Activated naive CD8-positive, alpha-beta T cell treated with anti-CD3 and anti-CD28 coated beads for 36 hours (primary cell): ENCODE data around the gene RPL13A. TPM values are rescaled to one million over a fixed set of nuclear protein-coding genes. Genes with fewer than 3 reads are reported as not detected.
A peak's percentile ranks its signal among the peaks of the same experiment; 100 is the strongest.

Source experiments
- DNase-seq: peaks from one replicate; pipeline ENCODE4 v3.0.0; 2021
- H3K27ac Mint-ChIP-seq: one replicate; pipeline ENCODE4 v1.8.0; 2022; ENCODE audit warnings: mild to moderate bottlenecking, moderate library complexity, mixed read lengths
- H3K27me3 Mint-ChIP-seq: one replicate; pipeline ENCODE4 v1.8.0; 2022; ENCODE audit warnings: mild to moderate bottlenecking, mixed read lengths
- H3K36me3 Mint-ChIP-seq: one replicate; pipeline ENCODE4 v1.8.0; 2021; ENCODE audit warnings: mild to moderate bottlenecking, mixed read lengths
- H3K4me1 Mint-ChIP-seq: one replicate; pipeline ENCODE4 v1.8.0; 2021; ENCODE audit warnings: mixed read lengths
- H3K4me3 Mint-ChIP-seq: one replicate; pipeline ENCODE4 v1.8.0; 2022; ENCODE audit warnings: mild to moderate bottlenecking, moderate library complexity, mixed read lengths
- H3K9me3 Mint-ChIP-seq: one replicate; pipeline ENCODE4 v1.8.0; 2022; ENCODE audit warnings: mixed read lengths
- total RNA-seq, 2 experiments: library from RNA; stranded (reverse); gene quantifications; one replicate each; pipeline ENCODE4 v1.2.3, GENCODE V29; 2021

Gene RPL13A
- total RNA-seq, 2 experiments from 2014 or later: 3,663 to 3,691 TPM

DNA sequence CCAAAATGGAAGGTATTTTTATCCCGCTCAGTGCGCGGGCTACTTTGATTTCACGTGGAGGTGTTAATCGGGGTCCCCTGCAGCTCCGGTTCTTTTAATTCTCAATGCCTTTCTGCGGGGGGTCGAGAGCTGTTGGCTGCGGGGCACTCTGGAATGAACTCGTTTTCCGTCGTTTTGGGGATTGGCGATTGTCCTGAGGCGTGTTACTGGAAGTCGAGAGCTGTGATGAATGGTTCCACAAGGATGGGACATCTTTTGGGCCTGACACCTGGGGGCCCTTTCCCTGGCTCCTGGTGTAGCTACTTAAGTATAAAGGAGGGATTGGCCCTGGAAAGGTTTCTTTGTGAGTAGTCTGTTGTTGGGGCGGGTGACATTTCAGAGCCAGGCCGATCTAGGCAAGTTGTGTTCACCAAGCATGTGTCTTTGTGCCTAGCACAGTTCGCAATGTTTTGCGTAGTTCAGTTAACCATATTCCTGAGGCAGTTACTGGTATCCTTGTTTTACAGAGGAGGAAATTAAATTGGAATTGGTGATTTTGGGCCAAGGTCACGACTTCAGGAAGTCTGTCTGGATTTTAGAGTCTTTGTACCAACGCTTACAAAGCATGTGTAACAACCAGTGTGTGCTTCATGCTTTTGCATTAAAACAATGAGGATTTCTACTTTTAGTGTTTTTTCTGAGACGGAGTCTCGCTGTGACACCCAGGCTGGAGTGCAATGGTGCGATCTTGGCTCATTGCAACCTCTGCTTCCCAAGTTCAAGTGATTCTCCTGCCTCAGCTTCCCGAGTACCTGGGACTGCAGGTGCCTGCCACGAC lies 846 bp downstream of the RPL13A start:
- DNase-seq: no peak
- peaks cover 44% of the 10 kb centered on the region for H3K4me1 Mint-ChIP-seq
- peak overlapping the region; percentile 93 for H3K4me3 Mint-ChIP-seq
- H3K9me3 Mint-ChIP-seq: peaks cover 2% of the 10 kb centered on the region
- H3K27ac Mint-ChIP-seq: peak overlapping the region; percentile 97
- peaks cover 72% of the 10 kb centered on the region for H3K36me3 Mint-ChIP-seq
- peaks cover 31% of the 10 kb centered on the region for H3K27me3 Mint-ChIP-seq

- Mint-ChIP-seq H3K36me3 (peaks cover 73% of the 10 kb centered on the region), H3K4me3 (peak overlapping the region; percentile 93), H3K27ac (peak overlapping the region; percentile 97), H3K27me3 (peaks cover 33% of the 10 kb centered on the region), H3K4me1 (peaks cover 42% of the 10 kb centered on the region), H3K9me3 (peaks cover 2% of the 10 kb centered on the region)
- no peak for DNase-seq
These were observed 1.6 kb downstream of the RPL13A start for GRCh38 chr19:49488863-49489537.

- H3K9me3 Mint-ChIP-seq: peaks cover 2% of the 10 kb centered on the region
- H3K36me3 Mint-ChIP-seq: peaks cover 73% of the 10 kb centered on the region
- peaks cover 42% of the 10 kb centered on the region for H3K4me1 Mint-ChIP-seq
- peak overlapping the region; percentile 97 for H3K27ac Mint-ChIP-seq
- DNase-seq: no peak
- H3K4me3 Mint-ChIP-seq: peak overlapping the region; percentile 93
- peaks cover 33% of the 10 kb centered on the region for H3K27me3 Mint-ChIP-seq
These were observed 2.3 kb downstream of the RPL13A start for GRCh38 chr19:49489601-49490167.

DNA sequence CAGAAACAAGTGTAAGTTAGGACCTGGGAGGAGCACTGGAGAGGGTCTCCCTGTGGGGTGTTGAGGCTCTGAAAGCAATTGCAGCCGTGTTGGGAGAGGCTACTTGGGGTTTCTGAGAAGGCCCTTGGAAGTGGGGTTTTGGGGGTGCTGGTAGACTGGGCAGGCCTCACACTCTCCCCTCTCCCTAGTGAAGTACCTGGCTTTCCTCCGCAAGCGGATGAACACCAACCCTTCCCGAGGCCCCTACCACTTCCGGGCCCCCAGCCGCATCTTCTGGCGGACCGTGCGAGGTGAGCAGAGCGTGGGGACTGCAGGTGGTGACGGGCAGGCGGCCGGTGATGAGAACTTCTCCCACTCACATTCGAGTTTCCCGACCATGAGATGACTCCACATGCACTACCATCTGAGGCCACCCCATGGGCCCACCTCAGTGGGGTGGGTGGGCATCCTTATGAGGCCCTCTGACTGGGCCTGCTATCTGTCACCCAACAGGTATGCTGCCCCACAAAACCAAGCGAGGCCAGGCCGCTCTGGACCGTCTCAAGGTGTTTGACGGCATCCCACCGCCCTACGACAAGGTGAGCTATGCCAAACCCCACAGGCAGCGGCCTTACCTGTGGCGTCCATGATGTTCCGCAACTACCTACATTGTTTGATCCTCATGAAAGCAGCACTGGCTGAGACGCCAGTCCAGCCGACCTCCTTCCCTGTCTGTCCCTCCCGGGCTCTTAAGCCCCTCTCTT lies 3.0 kb downstream of the RPL13A start:
- peaks cover 73% of the 10 kb centered on the region for H3K36me3 Mint-ChIP-seq
- H3K9me3 Mint-ChIP-seq: peaks cover 2% of the 10 kb centered on the region
- H3K27ac Mint-ChIP-seq: peak overlapping the region; percentile 97
- H3K4me3 Mint-ChIP-seq: peak overlapping the region; percentile 93
- H3K4me1 Mint-ChIP-seq: peaks cover 46% of the 10 kb centered on the region
- DNase-seq: no peak
- H3K27me3 Mint-ChIP-seq: peaks cover 33% of the 10 kb centered on the region

DNA sequence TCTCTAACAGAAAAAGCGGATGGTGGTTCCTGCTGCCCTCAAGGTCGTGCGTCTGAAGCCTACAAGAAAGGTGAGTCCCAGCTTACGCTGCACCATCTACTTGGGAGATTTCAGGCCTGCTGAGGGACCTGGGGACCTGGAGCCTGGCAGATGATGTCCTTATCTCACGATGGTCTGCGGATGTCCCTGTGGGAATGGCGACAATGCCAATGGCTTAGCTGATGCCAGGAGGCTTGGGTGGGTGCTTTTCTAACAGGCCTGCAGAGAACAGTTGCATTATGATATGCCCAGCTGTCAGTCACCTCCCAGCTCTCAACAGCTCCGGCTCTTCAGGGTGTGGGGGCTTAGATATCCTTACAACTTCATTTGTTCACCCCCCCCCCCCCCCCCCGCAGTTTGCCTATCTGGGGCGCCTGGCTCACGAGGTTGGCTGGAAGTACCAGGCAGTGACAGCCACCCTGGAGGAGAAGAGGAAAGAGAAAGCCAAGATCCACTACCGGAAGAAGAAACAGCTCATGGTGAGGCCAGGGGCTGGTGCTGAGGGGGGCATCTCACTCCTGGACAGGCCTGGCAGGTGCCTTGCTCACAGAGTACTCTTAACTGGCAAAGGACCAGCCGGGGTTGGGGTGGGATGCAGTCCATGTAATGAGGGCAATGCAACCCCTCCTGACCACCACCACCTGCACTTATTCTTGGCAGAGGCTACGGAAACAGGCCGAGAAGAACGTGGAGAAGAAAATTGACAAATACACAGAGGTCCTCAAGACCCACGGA lies 3.8 kb downstream of the RPL13A start:
- Mint-ChIP-seq H3K9me3 (peaks cover 4% of the 10 kb centered on the region), H3K27me3 (peaks cover 33% of the 10 kb centered on the region), H3K27ac (peak overlapping the region; percentile 97), H3K36me3 (peaks cover 66% of the 10 kb centered on the region), H3K4me1 (peaks cover 45% of the 10 kb centered on the region), H3K4me3 (peak overlapping the region; percentile 93)
- DNase-seq: no peak

DNA sequence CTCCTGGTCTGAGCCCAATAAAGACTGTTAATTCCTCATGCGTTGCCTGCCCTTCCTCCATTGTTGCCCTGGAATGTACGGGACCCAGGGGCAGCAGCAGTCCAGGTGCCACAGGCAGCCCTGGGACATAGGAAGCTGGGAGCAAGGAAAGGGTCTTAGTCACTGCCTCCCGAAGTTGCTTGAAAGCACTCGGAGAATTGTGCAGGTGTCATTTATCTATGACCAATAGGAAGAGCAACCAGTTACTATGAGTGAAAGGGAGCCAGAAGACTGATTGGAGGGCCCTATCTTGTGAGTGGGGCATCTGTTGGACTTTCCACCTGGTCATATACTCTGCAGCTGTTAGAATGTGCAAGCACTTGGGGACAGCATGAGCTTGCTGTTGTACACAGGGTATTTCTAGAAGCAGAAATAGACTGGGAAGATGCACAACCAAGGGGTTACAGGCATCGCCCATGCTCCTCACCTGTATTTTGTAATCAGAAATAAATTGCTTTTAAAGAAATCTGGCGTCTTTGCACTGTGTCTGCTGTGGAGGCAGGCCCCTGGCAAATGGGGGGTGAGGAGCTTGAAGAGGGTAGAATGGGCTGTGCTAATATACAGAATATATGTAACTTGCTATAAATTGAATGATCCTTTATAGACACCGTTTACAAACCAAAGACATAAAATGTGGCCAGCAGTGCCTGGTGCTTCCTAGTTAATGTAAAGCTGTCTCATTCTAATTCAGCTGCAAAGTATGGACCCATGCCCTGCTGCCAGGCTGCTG lies 4.6 kb downstream of the RPL13A start:
- peaks cover 36% of the 10 kb centered on the region for H3K27me3 Mint-ChIP-seq
- peak overlapping the region; percentile 97 for H3K27ac Mint-ChIP-seq
- peaks cover 44% of the 10 kb centered on the region for H3K4me1 Mint-ChIP-seq
- peak overlapping the region; percentile 53 for H3K4me3 Mint-ChIP-seq
- peaks cover 4% of the 10 kb centered on the region for H3K9me3 Mint-ChIP-seq
- no peak for DNase-seq
- H3K36me3 Mint-ChIP-seq: peaks cover 72% of the 10 kb centered on the region

- peak overlapping the region; percentile 53 for H3K4me3 Mint-ChIP-seq
- H3K27ac Mint-ChIP-seq: peak overlapping the region; percentile 97
- peaks cover 29% of the 10 kb centered on the region for H3K27me3 Mint-ChIP-seq
- no peak for DNase-seq
- peaks cover 1% of the 10 kb centered on the region for H3K9me3 Mint-ChIP-seq
- peaks cover 45% of the 10 kb centered on the region for H3K4me1 Mint-ChIP-seq
- H3K36me3 Mint-ChIP-seq: peaks cover 73% of the 10 kb centered on the region
These were observed 5.4 kb downstream of the RPL13A start for GRCh38 chr19:49492573-49493405.

DNA sequence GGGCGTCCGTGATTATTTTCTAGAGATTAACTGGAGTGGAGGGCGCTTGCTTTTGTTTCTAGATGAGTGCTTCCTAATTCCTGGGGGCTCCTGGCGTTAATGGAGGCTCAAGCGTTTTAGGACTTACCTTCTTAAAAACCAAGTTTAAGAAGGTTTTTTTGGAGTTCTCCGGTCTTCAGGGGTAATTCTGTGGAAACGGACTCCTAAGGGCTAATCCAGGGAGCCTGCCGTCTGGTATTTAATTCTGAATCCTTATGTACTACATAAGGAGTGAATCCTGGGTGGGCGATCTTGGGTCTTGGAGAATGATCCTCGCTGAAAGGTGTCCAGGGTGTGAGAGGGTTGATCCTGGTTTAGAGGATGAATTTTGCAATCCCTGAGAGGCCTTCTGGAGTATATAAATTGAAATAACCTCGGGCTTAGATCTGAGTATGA lies 9.2 kb downstream of the RPL13A start:
- Mint-ChIP-seq H3K4me3 (peak overlapping the region; percentile 97), H3K36me3 (peaks cover 64% of the 10 kb centered on the region), H3K27ac (peak overlapping the region; percentile 99), H3K27me3 (peaks cover 18% of the 10 kb centered on the region), H3K4me1 (peaks cover 51% of the 10 kb centered on the region), H3K9me3 (peaks cover 1% of the 10 kb centered on the region)
- no peak for DNase-seq

DNA sequence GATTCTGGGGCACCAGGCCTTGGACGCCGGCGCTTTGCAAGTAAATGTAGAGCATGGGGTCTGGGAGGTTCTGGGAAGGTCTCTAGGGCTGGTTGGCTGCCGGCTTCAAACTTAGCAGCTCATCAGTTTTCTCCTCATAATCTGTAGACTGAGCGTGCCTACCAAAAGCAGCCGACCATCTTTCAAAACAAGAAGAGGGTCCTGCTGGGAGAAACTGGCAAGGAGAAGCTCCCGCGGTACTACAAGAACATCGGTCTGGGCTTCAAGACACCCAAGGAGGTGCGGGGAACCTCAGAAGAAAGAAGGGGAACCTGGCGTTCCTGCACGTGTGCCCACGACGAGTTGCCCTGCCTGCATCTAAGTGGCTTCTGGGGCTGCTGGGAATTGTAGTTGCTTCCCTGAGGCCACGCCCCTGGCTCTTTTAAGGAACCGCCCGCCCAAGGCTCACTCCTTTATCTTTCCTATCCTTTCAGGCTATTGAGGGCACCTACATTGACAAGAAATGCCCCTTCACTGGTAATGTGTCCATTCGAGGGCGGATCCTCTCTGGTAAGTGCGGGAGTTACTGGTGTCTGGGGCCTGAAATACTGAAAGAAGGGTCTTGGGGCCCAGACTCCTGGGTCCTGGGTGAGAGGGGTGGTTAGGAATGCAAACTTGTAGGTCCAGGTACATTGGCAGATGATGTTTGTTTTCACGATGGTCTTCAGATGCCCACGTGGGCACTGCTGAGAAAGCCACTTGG lies 9.8 kb downstream of the RPL13A start:
- Mint-ChIP-seq H3K36me3 (peaks cover 57% of the 10 kb centered on the region), H3K4me3 (peak overlapping the region; percentile 97), H3K9me3 (peaks cover 1% of the 10 kb centered on the region), H3K27ac (peak overlapping the region; percentile 99), H3K4me1 (peaks cover 53% of the 10 kb centered on the region), H3K27me3 (peaks cover 18% of the 10 kb centered on the region)
- peak; percentile 63 for DNase-seq

GRCh38 chr19:49497789-49498103 lies 10.3 kb downstream of the RPL13A start:
- Mint-ChIP-seq H3K27ac (peak overlapping the region; percentile 99), H3K4me3 (peak overlapping the region; percentile 97), H3K27me3 (peaks cover 15% of the 10 kb centered on the region), H3K36me3 (peaks cover 52% of the 10 kb centered on the region), H3K9me3 (peaks cover 1% of the 10 kb centered on the region), H3K4me1 (peaks cover 53% of the 10 kb centered on the region)
- no peak for DNase-seq

DNA sequence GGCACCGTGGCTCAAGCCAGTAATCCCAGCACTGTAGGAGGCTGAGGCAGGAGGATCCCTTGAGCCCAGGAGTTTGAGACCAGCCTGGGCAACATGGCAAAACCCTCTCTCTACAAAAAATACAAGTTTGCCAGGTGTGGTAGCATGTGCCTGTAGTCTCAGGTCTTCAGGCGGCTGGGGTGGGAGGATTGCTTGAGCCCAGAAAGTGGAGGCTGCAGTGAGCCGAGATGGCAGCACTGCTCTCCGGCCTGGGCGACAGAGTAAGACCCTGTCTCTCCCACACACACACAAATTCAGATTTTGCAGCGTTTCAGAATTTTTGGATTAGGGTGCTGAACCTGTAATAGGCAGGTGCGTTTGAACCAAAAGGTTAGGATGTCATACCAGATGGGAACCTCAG lies 11.1 kb downstream of the RPL13A start:
- no peak for DNase-seq
- peaks cover 53% of the 10 kb centered on the region for H3K4me1 Mint-ChIP-seq

GRCh38 chr19:49499030-49499670 lies 11.7 kb downstream of the RPL13A start:
- Mint-ChIP-seq H3K9me3 (peaks cover 1% of the 10 kb centered on the region), H3K27me3 (peaks cover 8% of the 10 kb centered on the region), H3K36me3 (peaks cover 44% of the 10 kb centered on the region), H3K27ac (peak overlapping the region; percentile 99), H3K4me1 (peaks cover 53% of the 10 kb centered on the region), H3K4me3 (peak overlapping the region; percentile 97)
- no peak for DNase-seq

More for the DNA sequence above, 11.1 kb downstream of the RPL13A start:
- Mint-ChIP-seq H3K36me3 (peaks cover 45% of the 10 kb centered on the region), H3K4me3 (peak overlapping the region; percentile 97), H3K27me3 (peaks cover 8% of the 10 kb centered on the region), H3K9me3 (peaks cover 1% of the 10 kb centered on the region), H3K27ac (peak overlapping the region; percentile 99)
